Hematopoietic multipotent progenitor cell treated with erythropoietin and hydrocortisone succinate and interleukin-3 and kit ligand, for 17 days (in vitro differentiated cells): ENCODE data around the gene ZNF521.

Source experiments
- DNase-seq: peaks from one replicate; pipeline ENCODE4 v3.0.0-alpha.2; 2015; ENCODE audit warnings: low spot score

ZNF521 gene

DNA sequence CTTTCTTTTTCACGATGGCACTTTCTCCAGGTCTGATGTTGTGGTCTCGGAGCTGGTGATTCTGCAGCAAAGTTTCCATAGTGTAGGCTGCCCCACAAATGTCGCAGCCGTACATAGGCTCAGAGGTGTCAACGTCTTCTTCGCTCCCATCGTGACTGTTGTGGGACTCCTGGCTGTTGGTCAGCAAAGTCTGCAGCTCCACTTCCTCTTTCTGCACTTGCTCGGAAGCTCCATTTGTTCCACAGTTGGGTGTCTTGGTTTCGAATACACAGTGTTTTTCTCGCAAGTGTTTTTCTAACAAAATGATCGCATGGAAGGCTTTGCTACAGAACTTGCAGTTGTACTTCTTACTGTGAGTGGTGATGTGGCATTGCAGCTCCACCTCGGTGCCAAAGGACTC, 126.8 kb downstream of the ZNF521 start:
- DNase-seq: no peak

- DNase-seq: peak; percentile 24
Observed at GRCh38 chr18:25223899-25224886, 127.8 kb downstream of the ZNF521 start.

GRCh38 chr18:25223211-25223610, 128.8 kb downstream of the ZNF521 start:
- DNase-seq: peak; percentile 66

- DNase-seq: no peak
Observed at GRCh38 chr18:25222648-25223047, 129.3 kb downstream of the ZNF521 start.

DNA sequence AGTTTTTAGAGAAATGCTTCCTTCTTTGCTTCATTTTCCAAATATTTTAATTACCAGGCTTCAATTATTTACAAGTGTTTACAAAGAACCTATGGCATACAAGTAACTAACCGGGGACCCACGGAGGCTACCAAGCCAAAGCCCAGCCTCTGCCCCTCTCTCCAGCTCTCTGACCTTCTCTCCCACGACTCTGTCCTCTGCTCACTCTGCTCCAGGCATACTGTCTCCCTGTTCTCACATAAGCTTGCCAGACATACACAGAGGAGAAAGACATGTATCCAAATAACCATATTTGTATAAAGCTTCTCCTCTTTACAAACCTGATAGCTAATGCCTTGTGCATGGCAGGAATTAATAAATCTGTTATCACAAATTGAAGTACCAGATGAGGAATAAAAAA, 141.3 kb downstream of the ZNF521 start:
- no peak for DNase-seq

DNA sequence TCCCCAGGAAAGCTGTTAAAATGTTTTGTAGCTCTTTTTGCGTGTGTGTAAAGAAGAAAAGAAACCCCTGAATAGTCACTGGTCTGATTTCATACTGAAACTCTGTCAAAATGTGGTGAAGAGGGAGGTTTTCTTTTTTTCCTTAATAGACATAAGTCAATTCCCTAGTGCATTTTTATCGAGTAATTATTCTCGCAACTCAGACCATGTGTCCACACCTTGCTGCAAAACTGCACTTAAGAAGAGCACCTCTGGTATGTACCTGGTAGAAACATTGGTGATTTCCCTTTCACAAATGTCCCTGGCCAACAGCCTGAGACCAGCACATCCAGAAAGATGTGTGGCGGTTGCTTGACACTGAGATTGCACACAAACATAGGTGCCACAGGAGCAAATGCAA, 159.9 kb downstream of the ZNF521 start:
- DNase-seq: no peak

DNA sequence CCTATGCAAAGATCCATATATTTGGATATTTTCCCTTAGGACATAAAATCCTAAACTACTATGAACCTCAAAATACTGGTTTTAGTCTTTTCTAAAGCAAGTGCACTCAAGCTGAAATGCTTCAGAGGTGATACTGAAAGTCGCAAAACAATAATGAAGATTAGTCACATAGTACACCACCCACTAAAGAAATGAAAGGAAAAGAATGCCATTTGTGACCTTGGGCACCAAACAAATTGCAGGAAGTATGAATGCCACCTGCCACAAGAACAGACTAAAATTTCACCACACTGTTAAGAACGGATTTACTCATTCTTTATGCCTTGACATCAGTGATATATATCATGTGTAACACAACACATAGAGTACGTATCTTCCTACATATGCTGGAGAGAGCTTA, 161.5 kb downstream of the ZNF521 start:
- DNase-seq: no peak

DNA sequence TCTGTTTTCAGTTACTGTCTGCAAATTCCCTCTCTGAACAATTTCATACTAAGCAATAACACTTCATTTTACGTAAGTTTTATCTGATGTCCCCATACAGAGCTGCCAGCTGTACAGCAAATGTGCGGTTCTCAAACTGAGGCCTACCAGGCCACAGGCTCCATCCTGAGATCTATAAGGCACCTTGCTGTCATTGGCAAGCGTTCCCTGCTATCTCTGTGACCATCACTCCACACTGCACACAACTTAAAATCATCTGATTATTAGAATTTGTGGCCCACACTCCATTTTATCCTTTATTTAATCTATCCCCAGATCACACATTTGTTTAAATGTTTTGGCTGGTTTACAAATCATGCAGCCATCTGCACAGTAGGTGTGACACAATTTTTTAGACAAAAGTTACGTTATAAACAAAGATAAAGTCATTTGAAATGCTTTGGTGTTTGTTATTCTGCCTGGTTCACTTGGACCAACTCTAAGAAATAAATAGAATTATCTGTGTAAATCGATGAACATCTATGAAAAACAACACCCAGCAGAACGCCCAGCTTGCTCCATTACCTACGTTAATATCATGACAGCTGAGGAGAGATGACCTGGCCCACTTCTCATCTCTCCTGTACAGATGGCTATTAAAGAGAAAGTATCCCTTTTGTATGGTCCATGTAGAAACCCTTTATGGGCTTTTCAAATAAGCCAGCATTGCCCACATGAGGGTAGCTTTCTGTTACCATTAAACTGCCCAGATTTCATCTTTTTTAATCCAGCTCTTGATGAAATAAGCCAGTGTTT, 162.4 kb downstream of the ZNF521 start:
- no peak for DNase-seq

GRCh38 chr18:25187521-25188192, 164.3 kb downstream of the ZNF521 start:
- DNase-seq: no peak

- no peak for DNase-seq
Observed at GRCh38 chr18:25186871-25187270, 165.1 kb downstream of the ZNF521 start.

GRCh38 chr18:25181993-25182392, 170.0 kb downstream of the ZNF521 start:
- DNase-seq: no peak

GRCh38 chr18:25181581-25181980, 170.4 kb downstream of the ZNF521 start:
- no peak for DNase-seq

DNA sequence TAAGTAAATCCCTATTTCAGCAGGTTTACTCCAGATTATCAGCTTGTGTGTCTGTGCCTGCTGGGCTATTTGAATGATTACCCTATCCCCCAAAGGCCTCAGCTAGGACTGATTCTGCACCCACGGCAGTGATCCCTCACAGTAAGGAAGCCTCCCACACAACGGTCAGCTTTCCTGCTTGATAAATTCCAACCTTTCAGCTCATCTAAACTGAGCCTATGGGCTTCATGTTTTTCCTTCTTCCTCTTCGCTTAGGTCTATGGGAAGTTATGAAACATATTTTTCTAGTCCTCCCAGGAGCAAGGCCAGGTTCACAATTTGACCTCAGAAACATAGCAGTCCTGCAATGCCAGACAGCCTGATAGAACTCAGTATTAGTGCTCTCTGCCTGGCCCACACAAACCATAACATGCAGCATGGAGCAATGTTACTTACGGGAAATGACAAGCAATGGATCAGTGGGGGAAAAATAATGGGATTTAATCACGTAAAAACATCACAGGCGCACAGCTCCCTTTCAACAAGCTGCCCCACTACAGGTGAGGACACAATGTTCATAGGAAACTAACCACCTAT, 170.9 kb downstream of the ZNF521 start:
- DNase-seq: no peak

DNA sequence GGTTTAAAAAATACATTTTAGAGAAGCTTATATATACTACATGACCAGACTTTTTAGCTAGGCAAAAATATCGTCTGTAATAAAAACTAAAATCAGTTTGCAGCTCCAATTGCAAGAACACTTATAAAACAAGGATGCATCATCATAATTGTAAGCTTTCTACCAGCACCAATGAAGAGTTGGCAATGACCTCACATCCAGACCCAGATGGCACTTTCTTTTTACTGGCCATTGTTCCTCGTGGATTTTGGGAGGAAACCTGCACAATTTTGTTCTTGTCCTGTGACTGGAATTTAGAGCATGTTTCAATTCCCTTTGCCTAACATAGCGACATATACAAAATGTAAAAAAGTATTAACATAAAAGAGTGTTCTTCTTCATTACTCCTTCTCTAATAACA, 174.3 kb downstream of the ZNF521 start:
- no peak for DNase-seq

- DNase-seq: no peak
Observed at GRCh38 chr18:25176518-25177042, 175.4 kb downstream of the ZNF521 start.

- DNase-seq: no peak
Observed at GRCh38 chr18:25175558-25176517, 176.1 kb downstream of the ZNF521 start.

- DNase-seq: no peak
Observed at GRCh38 chr18:25174324-25174723, 177.6 kb downstream of the ZNF521 start.

DNA sequence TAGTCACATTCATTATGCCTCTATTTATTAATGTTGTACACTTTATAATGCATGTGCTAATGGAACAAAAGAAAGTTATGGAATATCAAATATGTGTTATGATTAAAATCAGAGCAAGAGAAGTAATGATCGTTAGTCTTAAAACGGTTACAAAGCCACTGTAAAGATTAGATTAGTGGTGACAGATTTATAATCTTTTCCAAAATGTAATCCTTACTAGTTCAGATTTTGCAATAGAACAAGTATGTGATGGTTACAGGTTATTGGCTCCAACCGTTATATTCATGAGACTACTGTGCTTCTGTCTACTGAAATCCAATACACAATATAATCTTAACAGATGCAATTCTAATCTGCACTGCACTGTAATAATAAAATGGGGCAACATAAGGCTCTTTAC, 180.6 kb downstream of the ZNF521 start:
- no peak for DNase-seq

GRCh38 chr18:25170402-25170801, 181.6 kb downstream of the ZNF521 start:
- DNase-seq: no peak

DNA sequence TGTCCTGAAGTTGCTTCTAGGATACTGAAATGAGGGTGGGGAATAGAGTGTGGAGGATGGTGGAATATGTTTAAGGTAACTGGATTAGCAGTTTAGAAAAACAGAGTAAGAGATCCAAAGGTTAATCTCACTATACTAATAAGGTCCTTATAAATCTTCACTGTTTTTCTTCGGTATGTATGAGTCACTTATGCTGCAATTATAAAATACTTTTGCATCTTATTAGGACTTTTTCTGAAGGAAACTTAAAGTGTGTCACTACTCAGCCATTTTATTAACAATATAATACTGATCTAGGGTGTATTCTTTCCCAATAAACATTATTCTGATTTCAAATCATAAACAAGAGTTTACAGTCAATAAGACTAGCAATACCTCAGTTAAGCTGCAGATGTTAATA, 182.3 kb downstream of the ZNF521 start:
- no peak for DNase-seq
